IMR-90 (cell line): Measurements from ENCODE around the gene SLC16A5. TPM values are rescaled to one million over a fixed set of nuclear protein-coding genes. Genes with fewer than 3 reads are reported as not detected.

ENCODE experiments used
- ATAC-seq: fragments of 200-7000 bp; cut with Tn5 transposase; 2 replicates; pipeline ENCODE4 v1.9.1; 2020; ENCODE audit warnings: low read depth, mild to moderate bottlenecking, moderate library complexity
- BruUV-seq: library from RNA; stranded (reverse); fragments of 400-500 nt; replicated peaks from 2 replicates; lab custom pipeline; 2021; lab: Mats Ljungman, UMichigan
- CTCF ChIA-PET: fragments of 300-600 bp; formaldehyde crosslinking; extraction: SDS; loops from one replicate; lab custom pipeline; 2021; ENCODE audit warnings: antibody characterized with exemption; lab: Yijun Ruan, JAX
- POLR2A ChIA-PET: fragments of 300-600 bp; sonication (Branson Sonifier 250); formaldehyde crosslinking; loops from one replicate; lab custom pipeline; 2022; ENCODE audit warnings: antibody characterized with exemption; ENCODE audit not compliant: unreplicated experiment; lab: Charles Lee
- DNase-seq: peaks from one replicate; pipeline ENCODE4 v3.0.0; 2013
- H2AFZ ChIP-seq: replicated peaks from 2 replicates; pipeline ENCODE3; 2013; ENCODE audit warnings: low read length, mild to moderate bottlenecking; ENCODE audit not compliant: poor library complexity
- H2AK5ac ChIP-seq: 2 replicates; pipeline ENCODE4 v1.6.1; 2013; ENCODE audit warnings: low read depth, low read length, inconsistent platforms
- H2AK9ac ChIP-seq: replicated peaks from 2 replicates; pipeline ENCODE3; 2013; ENCODE audit warnings: mild to moderate bottlenecking, low read depth, low read length, moderate library complexity; ENCODE audit not compliant: poor library complexity
- H2BK120ac ChIP-seq: 2 replicates; pipeline ENCODE4 v1.6.1; 2013; ENCODE audit warnings: low read depth, low read length, inconsistent platforms
- H2BK15ac ChIP-seq: 3 replicates; pipeline ENCODE4 v1.6.1; 2013; ENCODE audit warnings: low read depth, low read length, inconsistent platforms
- H2BK20ac ChIP-seq: 2 replicates; pipeline ENCODE4 v1.6.1; 2013; ENCODE audit warnings: low read depth, mild to moderate bottlenecking, inconsistent platforms, low read length, moderate library complexity
- H2BK5ac ChIP-seq: 2 replicates; pipeline ENCODE4 v1.6.1; 2013; ENCODE audit warnings: mild to moderate bottlenecking, low read depth, low read length, inconsistent platforms; ENCODE audit not compliant: poor library complexity, severe bottlenecking
- H3K14ac ChIP-seq: replicated peaks from 2 replicates; pipeline ENCODE4 v1.6.1; 2013; ENCODE audit warnings: low read depth, low read length, inconsistent platforms
- H3K18ac ChIP-seq: 2 replicates; pipeline ENCODE4 v1.6.1; 2013; ENCODE audit warnings: low read depth, low read length, control low read depth
- H3K23ac ChIP-seq: 2 replicates; pipeline ENCODE4 v1.6.1; 2013; ENCODE audit warnings: low read depth, low read length, inconsistent platforms
- H3K27ac ChIP-seq: 2 replicates; pipeline ENCODE4 v1.5.1; 2013; ENCODE audit warnings: mild to moderate bottlenecking, control low read depth, low read length; ENCODE audit not compliant: insufficient read depth
- H3K27me3 ChIP-seq: 2 replicates; pipeline ENCODE4 v1.6.1; 2013; ENCODE audit warnings: low read length; ENCODE audit not compliant: control insufficient read depth, insufficient read depth
- H3K36me3 ChIP-seq: 2 replicates; pipeline ENCODE4 v1.6.1; 2013; ENCODE audit warnings: low read length, mixed read lengths; ENCODE audit not compliant: control insufficient read depth, insufficient read depth
- H3K4ac ChIP-seq: 2 replicates; pipeline ENCODE4 v1.6.1; 2013; ENCODE audit warnings: low read depth, low read length, inconsistent platforms
- H3K4me1 ChIP-seq: 2 replicates; pipeline ENCODE4 v1.6.1; 2013; ENCODE audit warnings: low read length, mixed read lengths; ENCODE audit not compliant: control insufficient read depth, insufficient read depth
- H3K4me2 ChIP-seq: 2 replicates; pipeline ENCODE4 v1.6.1; 2013; ENCODE audit warnings: low read depth, mild to moderate bottlenecking, control low read depth, low read length, moderate library complexity
- H3K4me3 ChIP-seq: 2 replicates; pipeline ENCODE4 v1.5.1; 2013; ENCODE audit warnings: low read depth, mild to moderate bottlenecking, control low read depth, low read length, moderate library complexity; ENCODE audit not compliant: insufficient read depth
- H3K56ac ChIP-seq: 2 replicates; pipeline ENCODE4 v1.6.1; 2013; ENCODE audit warnings: low read length, inconsistent platforms; ENCODE audit not compliant: insufficient read depth; ENCODE audit errors: extremely low read depth
- H3K79me1 ChIP-seq, 2 experiments: 2 replicates each; pipeline ENCODE4 v1.6.1; 2013; ENCODE audit warnings: low read length in 2 of 2, inconsistent platforms in 1 of 2, low read depth in 1 of 2
- H3K9ac ChIP-seq: 2 replicates; pipeline ENCODE4 v1.6.1; 2013; ENCODE audit warnings: low read depth, low read length, control low read depth
- H3K9me1 ChIP-seq: 2 replicates; pipeline ENCODE4 v1.6.1; 2013; ENCODE audit warnings: low read length, inconsistent platforms; ENCODE audit not compliant: insufficient read depth
- H3K9me3 ChIP-seq: 2 replicates; pipeline ENCODE4 v1.6.1; 2013; ENCODE audit warnings: low read length; ENCODE audit not compliant: control insufficient read depth, insufficient read depth
- H4K20me1 ChIP-seq: 2 replicates; pipeline ENCODE4 v1.6.1; 2013; ENCODE audit warnings: low read length, inconsistent platforms; ENCODE audit not compliant: insufficient read depth
- H4K5ac ChIP-seq: 2 replicates; pipeline ENCODE4 v1.6.1; 2013; ENCODE audit warnings: mild to moderate bottlenecking, low read depth, low read length, control low read depth
- H4K8ac ChIP-seq, 2 experiments: 2 replicates each; pipeline ENCODE4 v1.6.1; 2013; ENCODE audit warnings: low read depth in 2 of 2, low read length in 2 of 2, control low read depth in 1 of 2, inconsistent platforms in 1 of 2
- H4K91ac ChIP-seq: 2 replicates; pipeline ENCODE4 v1.6.1; 2013; ENCODE audit warnings: low read depth, low read length, inconsistent platforms; ENCODE audit not compliant: insufficient read depth
- BHLHE40 ChIP-seq: fragments of 150-350 bp; IDR thresholded peaks from 2 replicates; pipeline ENCODE4 v1.6.1; 2016; ENCODE audit warnings: mild to moderate bottlenecking, low read depth, low read length
- CEBPB ChIP-seq: IDR thresholded peaks from 2 replicates; pipeline ENCODE4 v1.6.1; 2012; ENCODE audit warnings: low read depth, low read length, improper control_type of control experiment
- CTCF ChIP-seq: conservative IDR thresholded peaks from 2 replicates; pipeline ENCODE4 v1.5.1; 2012; ENCODE audit warnings: mild to moderate bottlenecking, low read depth, low read length, improper control_type of control experiment
- ELK1 ChIP-seq: fragments of 150-350 bp; IDR thresholded peaks from 2 replicates; pipeline ENCODE4 v1.6.1; 2016; ENCODE audit warnings: low read depth, mild to moderate bottlenecking, low read length, moderate library complexity, borderline replicate concordance
- FOS ChIP-seq: fragments of 150-350 bp; IDR thresholded peaks from 2 replicates; pipeline ENCODE4 v1.6.1; 2016; ENCODE audit warnings: low read depth, low read length
- MAZ ChIP-seq: IDR thresholded peaks from 2 replicates; pipeline ENCODE4 v1.6.1; 2012; ENCODE audit warnings: low read depth, mild to moderate bottlenecking, low read length, improper control_type of control experiment, moderate library complexity, borderline replicate concordance
- POLR2A ChIP-seq: IDR thresholded peaks from 2 replicates; pipeline ENCODE4 v1.6.1; 2012; ENCODE audit warnings: mild to moderate bottlenecking, low read depth, low read length
- RFX5 ChIP-seq: IDR thresholded peaks from 2 replicates; pipeline ENCODE4 v1.8.0; 2012; ENCODE audit warnings: low read depth, mild to moderate bottlenecking, low read length, moderate library complexity
- SMC3 ChIP-seq: fragments of 150-350 bp; IDR thresholded peaks from 2 replicates; pipeline ENCODE4 v1.6.1; 2016; ENCODE audit warnings: low read depth, mild to moderate bottlenecking, antibody characterized with exemption, low read length, moderate library complexity
- WGBS, 2 experiments: methylation state at CpG; one replicate each; pipeline versions ENCODE4 v1.1.5 to v1.1.7; 2013; ENCODE audit warnings: missing lambda C conversion rate in 2 of 2; ENCODE audit not compliant: insufficient read length in 1 of 2; ENCODE audit errors: extremely low coverage in 2 of 2; 5-methylcytosine and 5-hydroxymethylcytosine counted together
- dilution Hi-C: fragments of 300-500 bp; cut with HindIII; formaldehyde crosslinking; loops from one replicate; pipeline ENCODE4 v1.14.3; 2018; ENCODE audit warnings: low sequenced_read_pairs; ENCODE audit not compliant: unreplicated experiment
- in situ Hi-C: fragments of 300-500 bp; cut with MboI; formaldehyde crosslinking; loops from 3 replicates; pipeline ENCODE4 v1.14.3; 2019; ENCODE audit warnings: low sequenced_read_pairs, inconsistent platforms, mixed read lengths
- intact Hi-C: fragments of 100-400 bp; cut with micrococcal nuclease; formaldehyde crosslinking; loops from 2 replicates; pipeline ENCODE4 v1.10.0; 2022
- polyA plus RNA-seq, 3 experiments: library from polyadenylated mRNA; depleted of rRNA; stranded (reverse); fragments of >200 nt; gene quantifications; 2 replicates each; pipeline ENCODE4 v1.2.3, GENCODE V29; 2012; ENCODE audit warnings: low replicate concordance in 1 of 3
- total RNA-seq: library from RNA; depleted of rRNA; stranded (reverse); fragments of >200 nt; gene quantifications from 2 replicates; pipeline ENCODE4 v1.2.3, GENCODE V29; 2012

SLC16A5 gene
- total and polyA plus RNA-seq, 2 of the 4 experiments (the other 2 are of a cell fraction) = 1.8 to 7.1 TPM

DNA sequence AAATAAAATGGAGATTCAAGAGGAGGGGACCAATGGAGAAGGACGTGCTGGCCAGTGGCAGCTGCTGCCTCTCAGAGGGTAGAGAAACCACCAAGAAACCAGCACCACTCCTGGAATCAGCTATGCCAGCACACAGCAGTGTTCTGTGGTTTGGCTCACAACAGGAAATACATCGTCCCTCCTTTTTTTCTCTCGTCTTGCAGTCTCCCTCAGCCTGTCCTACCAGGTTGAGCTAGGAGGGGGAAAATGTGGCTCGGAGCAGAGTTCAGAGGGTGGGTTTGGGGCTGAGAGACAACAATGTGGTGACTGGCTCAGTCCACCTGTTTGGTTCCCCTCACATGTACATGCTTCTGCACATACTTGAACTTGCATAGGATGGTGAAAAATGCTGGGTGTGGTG lies 19.9 kb upstream of the SLC16A5 start:
- no peak overlapping the region for H2BK120ac ChIP-seq
- H2BK20ac ChIP-seq = no peak overlapping the region
- H2BK15ac ChIP-seq = no peak overlapping the region
- H3K27me3 ChIP-seq = no peaks in the 10 kb centered on the region
- dilution Hi-C loops (no loop called here), in situ Hi-C loops (loop anchor here (10.0 to 25.0 kb wide), 2 partner anchors 137 to 344 kb away; partner anchors contain the start of genes GRB2 and NUP85), intact Hi-C loops (loop anchor here (10.0 kb wide), 1 partner anchor 137 kb away; the partner anchor contains the start of gene NUP85)
- no peaks in the 10 kb centered on the region for H3K4me1 ChIP-seq
- TF ChIP-seq CTCF (no peak), SMC3 (no peak), FOS (no peak), CEBPB (no peak), MAZ (no peak), BHLHE40 (no peak), ELK1 (no peak), RFX5 (no peak), POLR2A (no peak)
- no peak overlapping the region for H3K23ac ChIP-seq
- H3K79me1 ChIP-seq = peaks cover 3% of the 10 kb centered on the region in 2 experiments; a peak in 2 of 4 replicates
- H3K4me2 ChIP-seq = no peak overlapping the region
- H3K27ac ChIP-seq = no peak overlapping the region
- peaks cover 24% of the 10 kb centered on the region; the same call in 1 of the 2 replicates for H3K36me3 ChIP-seq
- H3K9ac ChIP-seq = no peak overlapping the region
- BruUV-seq = no TSS peak
- no CpG with 5 or more reads among the region's 4 CpGs for WGBS, 2 experiments
- no peak overlapping the region for H4K8ac ChIP-seq
- no peak overlapping the region for H3K14ac ChIP-seq
- ChIA-PET POLR2A (no interaction called here), CTCF (interaction anchor here (0.6 kb wide), 1 partner anchor 46 kb away, joined by 3 read pairs; no protein-coding TSS in a partner anchor)
- no peaks in the 10 kb centered on the region for H3K9me3 ChIP-seq
- 0 out of 2 replicates have a peak, but pooled peaks cover 3% of the 10 kb centered on the region for H3K9me1 ChIP-seq
- H2AK5ac ChIP-seq = no peak overlapping the region
- H4K5ac ChIP-seq = no peak overlapping the region
- no peaks in the 10 kb centered on the region for H4K20me1 ChIP-seq
- no peak overlapping the region for H3K18ac ChIP-seq
- H2BK5ac ChIP-seq = no peak overlapping the region
- no peak for ATAC-seq
- no peak overlapping the region for H3K56ac ChIP-seq
- no peak overlapping the region for H2AFZ ChIP-seq
- no peak overlapping the region for H2AK9ac ChIP-seq
- no peak overlapping the region for H4K91ac ChIP-seq
- no peak overlapping the region for H3K4ac ChIP-seq
- DNase-seq = no peak
- H3K4me3 ChIP-seq = no peak overlapping the region
